Subcutaneous adipose tissue (tissue), 4 donors: ENCODE measurements around the gene RABEP1. TPM values are rescaled to one million over a fixed set of nuclear protein-coding genes. Genes with fewer than 3 reads are reported as not detected.

Experiments used
- total RNA-seq, 4 donors: library from RNA; depleted of rRNA; stranded (reverse); fragments of >200 nt; gene quantifications; one replicate each; pipeline ENCODE4 v1.1.0, GENCODE V29; 2016
- TF ChIP-seq, protein P1 (sequence below): fragments of 450-650 bp; IDR thresholded peaks from one replicate; pipeline ENCODE4 v1.5.1; 2016; ENCODE audit warnings: low read depth, mild to moderate bottlenecking, control low read depth, antibody characterized with exemption, moderate library complexity

RABEP1 gene
- total RNA-seq, 4 donors from 2014 or later, result 59.5 to 72.1 (median 63.3) TPM

DNA sequence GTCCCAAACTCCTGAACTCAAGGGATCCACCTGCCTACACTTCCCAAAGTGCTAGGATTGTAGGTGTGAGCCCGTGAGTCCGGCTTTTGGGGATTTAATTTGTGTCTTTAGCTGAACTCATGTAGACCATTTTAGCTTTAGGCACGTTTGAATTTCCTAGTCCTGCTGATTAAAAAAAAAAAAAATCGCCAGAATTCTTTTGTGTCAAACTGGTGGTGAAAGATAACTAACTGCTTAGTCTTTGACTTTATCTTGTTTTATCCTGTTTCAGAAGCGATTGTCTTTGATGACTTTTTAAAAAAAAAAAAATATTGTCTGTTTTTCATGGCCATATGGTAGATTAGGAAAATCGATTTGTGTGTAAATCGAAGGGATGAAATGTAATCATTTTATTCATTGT is 2.6 kb downstream of the RABEP1 start:
- TF ChIP-seq, protein P1, sequence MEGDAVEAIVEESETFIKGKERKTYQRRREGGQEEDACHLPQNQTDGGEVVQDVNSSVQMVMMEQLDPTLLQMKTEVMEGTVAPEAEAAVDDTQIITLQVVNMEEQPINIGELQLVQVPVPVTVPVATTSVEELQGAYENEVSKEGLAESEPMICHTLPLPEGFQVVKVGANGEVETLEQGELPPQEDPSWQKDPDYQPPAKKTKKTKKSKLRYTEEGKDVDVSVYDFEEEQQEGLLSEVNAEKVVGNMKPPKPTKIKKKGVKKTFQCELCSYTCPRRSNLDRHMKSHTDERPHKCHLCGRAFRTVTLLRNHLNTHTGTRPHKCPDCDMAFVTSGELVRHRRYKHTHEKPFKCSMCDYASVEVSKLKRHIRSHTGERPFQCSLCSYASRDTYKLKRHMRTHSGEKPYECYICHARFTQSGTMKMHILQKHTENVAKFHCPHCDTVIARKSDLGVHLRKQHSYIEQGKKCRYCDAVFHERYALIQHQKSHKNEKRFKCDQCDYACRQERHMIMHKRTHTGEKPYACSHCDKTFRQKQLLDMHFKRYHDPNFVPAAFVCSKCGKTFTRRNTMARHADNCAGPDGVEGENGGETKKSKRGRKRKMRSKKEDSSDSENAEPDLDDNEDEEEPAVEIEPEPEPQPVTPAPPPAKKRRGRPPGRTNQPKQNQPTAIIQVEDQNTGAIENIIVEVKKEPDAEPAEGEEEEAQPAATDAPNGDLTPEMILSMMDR, result no peak

DNA sequence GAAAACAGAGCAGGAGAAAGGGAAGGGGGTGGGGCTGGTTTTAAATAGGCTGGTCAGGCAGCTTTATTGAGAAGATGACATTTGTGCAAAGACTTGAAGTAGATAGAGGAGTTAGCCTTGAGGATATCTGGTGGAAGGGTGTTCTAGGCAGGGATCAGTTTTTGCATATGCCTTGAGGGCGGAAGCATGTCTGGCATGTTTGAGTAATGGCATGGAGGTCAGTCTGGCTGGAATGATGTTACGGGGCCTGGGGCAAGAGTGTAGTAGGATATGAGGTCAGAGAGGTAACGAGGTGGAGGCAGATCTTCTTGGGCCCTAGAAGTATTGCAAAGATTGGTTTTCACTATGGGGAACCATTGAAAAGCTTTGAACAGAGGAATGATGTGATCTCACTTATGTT is 4.8 kb downstream of the RABEP1 start:
- TF ChIP-seq, protein P1, result no peak

DNA sequence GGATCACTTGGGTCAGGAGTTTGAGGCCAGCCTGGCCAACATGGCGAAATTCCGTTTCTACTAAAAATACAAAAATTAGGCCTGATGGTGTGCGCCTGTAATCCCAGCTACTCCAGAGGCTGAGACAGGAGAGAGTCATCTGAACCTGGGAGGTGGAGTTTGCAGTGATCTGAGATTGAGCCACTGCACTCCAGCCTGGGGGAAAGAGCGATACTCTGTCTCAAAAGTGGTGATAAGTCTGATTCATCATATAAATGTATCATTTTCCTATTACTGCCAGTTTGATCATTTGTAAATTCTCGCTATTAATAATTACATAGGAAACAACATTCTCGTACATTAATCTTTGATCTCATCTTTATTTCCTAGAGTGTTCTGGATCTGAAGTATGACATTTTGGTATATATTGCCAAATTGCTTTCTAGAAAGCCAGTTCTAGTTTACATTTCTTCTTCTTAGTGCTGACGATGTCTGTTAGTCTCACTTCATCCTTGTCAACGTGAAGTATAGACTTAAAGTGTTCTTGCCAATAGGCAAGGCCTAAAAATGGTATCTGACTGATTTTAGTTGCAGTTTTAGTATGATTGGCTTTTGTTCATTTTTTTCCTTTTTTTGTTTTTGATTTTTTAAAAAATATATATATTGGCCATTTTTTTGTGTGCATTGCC is 9.7 kb downstream of the RABEP1 start:
- TF ChIP-seq, protein P1, result no peak

DNA sequence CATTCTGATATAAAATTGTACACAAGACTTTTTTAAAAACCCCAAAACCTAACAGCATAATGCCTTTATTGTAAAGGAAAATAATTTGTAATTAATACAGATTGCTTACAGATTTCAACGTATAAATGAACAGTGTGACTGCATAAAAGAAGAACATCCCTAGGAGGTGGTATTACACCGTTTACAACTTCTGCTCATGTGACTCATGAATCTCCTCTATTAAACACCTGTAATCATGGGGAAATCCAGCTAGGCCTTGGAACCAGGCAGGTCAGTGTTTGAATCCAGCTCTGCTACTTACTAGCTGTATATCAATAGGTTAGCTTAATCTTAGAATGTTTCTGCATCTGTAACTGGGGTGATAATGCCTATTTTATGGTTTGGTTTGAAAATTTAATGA is 15.2 kb downstream of the RABEP1 start:
- TF ChIP-seq, protein P1, result no peak

DNA sequence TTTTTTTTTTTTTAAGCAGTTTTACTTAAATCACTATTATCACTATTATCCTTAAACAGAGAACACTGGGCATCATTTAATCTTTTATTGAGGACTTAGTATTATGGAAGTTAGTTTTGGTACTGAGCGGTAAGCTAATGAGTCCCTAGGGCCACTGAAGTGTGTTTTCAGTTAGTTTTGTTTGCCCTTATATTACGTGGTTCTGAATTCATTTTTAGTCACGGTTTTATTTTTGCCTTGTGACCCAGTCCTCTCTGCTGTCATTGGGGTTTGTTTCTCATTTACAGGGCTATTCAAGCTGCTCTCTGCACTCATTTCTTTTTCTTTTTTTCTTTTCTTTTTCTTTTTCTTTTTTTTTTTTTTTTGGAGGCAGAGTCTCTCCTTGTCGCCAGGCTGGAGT is 17.3 kb downstream of the RABEP1 start:
- TF ChIP-seq, protein P1, result no peak

DNA sequence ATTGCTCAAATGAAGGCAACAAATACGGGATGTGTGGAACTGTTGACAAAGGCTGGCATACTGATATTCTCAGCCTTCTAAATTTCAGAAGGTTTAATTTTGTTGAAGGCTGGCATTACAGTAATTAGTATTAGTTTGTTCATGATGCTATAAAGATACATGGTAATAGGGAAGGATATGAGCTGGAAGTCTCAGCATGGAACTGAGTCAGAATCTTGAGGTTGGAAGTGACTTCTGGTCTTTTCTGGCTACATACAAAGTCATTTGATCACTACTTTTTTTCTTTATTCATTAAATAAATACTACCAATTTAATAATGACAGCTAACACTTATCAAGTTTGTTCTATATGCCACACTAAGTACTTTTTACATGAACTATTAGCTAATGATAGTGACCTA is 22.6 kb downstream of the RABEP1 start:
- TF ChIP-seq, protein P1, result no peak

DNA sequence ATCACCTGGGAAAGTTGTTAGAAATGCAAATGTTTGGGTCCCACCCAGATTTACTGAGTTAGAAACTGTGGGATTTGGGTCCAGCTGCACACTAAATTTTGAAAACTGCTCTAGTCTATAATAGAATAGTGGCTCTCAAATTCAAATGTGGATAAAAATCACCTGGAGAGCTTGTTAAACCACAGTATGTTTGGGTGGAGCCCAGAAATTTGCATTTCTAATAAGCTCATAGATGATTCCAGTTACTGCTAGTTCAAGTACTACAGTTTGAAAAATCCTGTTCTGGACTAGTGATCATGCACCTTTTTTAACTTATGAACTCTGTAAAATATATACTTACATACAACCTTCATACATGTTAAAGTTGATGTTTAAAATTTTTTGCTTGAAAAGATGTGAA is 27.8 kb downstream of the RABEP1 start:
- TF ChIP-seq, protein P1, result no peak
